ENCODE measurements around the gene TBC1D16.

- TF ChIP-seq EZH2phosphoT487 (IDR thresholded peaks at IDR 0.05) (no peak), EZH2 (IDR thresholded peaks at IDR 0.05) (no peak)
- TF ChIP-seq, protein P1, sequence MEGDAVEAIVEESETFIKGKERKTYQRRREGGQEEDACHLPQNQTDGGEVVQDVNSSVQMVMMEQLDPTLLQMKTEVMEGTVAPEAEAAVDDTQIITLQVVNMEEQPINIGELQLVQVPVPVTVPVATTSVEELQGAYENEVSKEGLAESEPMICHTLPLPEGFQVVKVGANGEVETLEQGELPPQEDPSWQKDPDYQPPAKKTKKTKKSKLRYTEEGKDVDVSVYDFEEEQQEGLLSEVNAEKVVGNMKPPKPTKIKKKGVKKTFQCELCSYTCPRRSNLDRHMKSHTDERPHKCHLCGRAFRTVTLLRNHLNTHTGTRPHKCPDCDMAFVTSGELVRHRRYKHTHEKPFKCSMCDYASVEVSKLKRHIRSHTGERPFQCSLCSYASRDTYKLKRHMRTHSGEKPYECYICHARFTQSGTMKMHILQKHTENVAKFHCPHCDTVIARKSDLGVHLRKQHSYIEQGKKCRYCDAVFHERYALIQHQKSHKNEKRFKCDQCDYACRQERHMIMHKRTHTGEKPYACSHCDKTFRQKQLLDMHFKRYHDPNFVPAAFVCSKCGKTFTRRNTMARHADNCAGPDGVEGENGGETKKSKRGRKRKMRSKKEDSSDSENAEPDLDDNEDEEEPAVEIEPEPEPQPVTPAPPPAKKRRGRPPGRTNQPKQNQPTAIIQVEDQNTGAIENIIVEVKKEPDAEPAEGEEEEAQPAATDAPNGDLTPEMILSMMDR (IDR thresholded peaks at IDR 0.05): no peak
Observed at GRCh38 chr17:79916991-79917901, 118.4 kb downstream of the TBC1D16 start.
